Thoracic aorta (tissue), 2 donors: ENCODE results near the gene GSTA5. TPM values are rescaled to one million over a fixed set of nuclear protein-coding genes. Genes with fewer than 3 reads are reported as not detected.
"Not testable (repeated sequence)": the region's sequence is repeated elsewhere in the genome, so short reads cannot be mapped to it uniquely, and the experiment has no call there.

Source experiments
- ATAC-seq: fragments of 150-250 bp; one replicate; pipeline ENCODE4 v1.8.0; 2017; ENCODE audit warnings: low read depth; ENCODE audit not compliant: insufficient number of reproducible peaks, low FRiP score
- DNase-seq: peaks from one replicate; pipeline ENCODE4 v3.0.0-alpha.2; 2020; ENCODE audit warnings: low spot score
- H3K27ac ChIP-seq, 2 donors: fragments of 200-600 bp; sonication (generic); 1 replicate in 1 of 2; 2 replicates in 1 of 2; pipeline ENCODE4 v1.5.1; 2016; ENCODE audit warnings: mild to moderate bottlenecking in 2 of 2, moderate library complexity in 2 of 2
- H3K27me3 ChIP-seq: fragments of 200-600 bp; sonication (generic); replicated peaks from 2 replicates; pipeline ENCODE4 v1.6.0; 2016; ENCODE audit warnings: mild to moderate bottlenecking; ENCODE audit not compliant: insufficient read depth
- H3K36me3 ChIP-seq: fragments of 200-600 bp; sonication (generic); one replicate; pipeline ENCODE4 v1.5.1; 2016
- H3K4me1 ChIP-seq, 2 donors: fragments of 200-600 bp; sonication (generic); 1 replicate in 1 of 2; 2 replicates in 1 of 2; pipeline versions ENCODE4 v1.5.1 to v1.6.0; 2016; ENCODE audit warnings: low read depth in 2 of 2, mild to moderate bottlenecking in 1 of 2; ENCODE audit not compliant: control insufficient read depth in 1 of 2
- H3K4me3 ChIP-seq: fragments of 200-600 bp; sonication (generic); 2 replicates; pipeline ENCODE4 v1.5.1; 2016; ENCODE audit warnings: mild to moderate bottlenecking
- H3K9me3 ChIP-seq: fragments of 200-600 bp; sonication (generic); 2 replicates; pipeline ENCODE4 v1.5.1; 2016
- CTCF ChIP-seq: fragments of 200-600 bp; sonication (generic); IDR thresholded peaks from one replicate; pipeline ENCODE4 v1.5.1; 2019; ENCODE audit warnings: antibody characterized with exemption
- total RNA-seq, 2 donors: library from RNA; depleted of rRNA; stranded (reverse); fragments of >200 nt; gene quantifications; one replicate each; pipeline versions ENCODE4 v1.1.0 to v1.2.3, GENCODE V29; 2016

Gene GSTA5
- total RNA-seq, 2 donors from 2014 or later, result not detected

GRCh38 chr6:52868240-52868639, 27.6 kb upstream of the GSTA5 start:
- no peaks in the 10 kb centered on the region for H3K9me3 ChIP-seq
- DNase-seq, result no peak
- H3K4me1 ChIP-seq, result no peaks in the 10 kb centered on the region
- no peaks in the 10 kb centered on the region for H3K36me3 ChIP-seq
- no peak for TF ChIP-seq CTCF
- H3K4me3 ChIP-seq, result no peak overlapping the region
- no peak overlapping the region for H3K27ac ChIP-seq
- H3K27me3 ChIP-seq, result no peaks in the 10 kb centered on the region
- ATAC-seq, result no peak

GRCh38 chr6:52861151-52861550, 20.5 kb upstream of the GSTA5 start:
- ATAC-seq, DNase-seq, H3K9me3 ChIP-seq, H3K4me1 ChIP-seq, H3K4me3 ChIP-seq, H3K27ac ChIP-seq, H3K36me3 ChIP-seq, H3K27me3 ChIP-seq: not testable (repeated sequence)

GRCh38 chr6:52858416-52858815, 17.8 kb upstream of the GSTA5 start:
- no peaks in the 10 kb centered on the region for H3K9me3 ChIP-seq
- no peak for TF ChIP-seq CTCF
- ATAC-seq (no peak), DNase-seq (no peak)
- H3K36me3 ChIP-seq, result no peaks in the 10 kb centered on the region
- H3K4me3 ChIP-seq, result no peak overlapping the region
- H3K4me1 ChIP-seq, result no peaks in the 10 kb centered on the region
- no peaks in the 10 kb centered on the region for H3K27me3 ChIP-seq
- no peak overlapping the region for H3K27ac ChIP-seq

DNA sequence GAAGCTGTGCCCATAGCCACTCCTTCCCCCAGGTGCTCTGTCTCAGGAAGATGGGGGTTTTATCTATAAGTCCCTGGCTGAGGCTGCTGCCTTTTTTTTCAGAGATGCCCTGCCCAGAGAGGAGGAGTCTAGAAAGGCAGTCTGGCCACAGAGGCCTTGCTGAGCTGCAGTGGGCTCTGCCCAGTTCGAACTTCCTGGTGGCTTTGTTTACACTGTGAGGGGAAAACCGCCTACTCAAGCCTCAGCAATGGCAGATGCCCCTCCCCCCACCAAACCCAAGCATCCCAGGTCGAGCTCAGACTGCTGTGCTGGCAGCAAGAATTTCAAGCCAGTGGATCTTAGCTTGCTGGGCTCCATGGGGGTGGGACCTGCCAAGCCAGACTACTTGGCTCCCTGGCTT, 15.5 kb upstream of the GSTA5 start:
- ATAC-seq, H3K4me3 ChIP-seq, H3K27ac ChIP-seq, DNase-seq, H3K9me3 ChIP-seq, H3K4me1 ChIP-seq, H3K27me3 ChIP-seq, H3K36me3 ChIP-seq: not testable (repeated sequence)

DNA sequence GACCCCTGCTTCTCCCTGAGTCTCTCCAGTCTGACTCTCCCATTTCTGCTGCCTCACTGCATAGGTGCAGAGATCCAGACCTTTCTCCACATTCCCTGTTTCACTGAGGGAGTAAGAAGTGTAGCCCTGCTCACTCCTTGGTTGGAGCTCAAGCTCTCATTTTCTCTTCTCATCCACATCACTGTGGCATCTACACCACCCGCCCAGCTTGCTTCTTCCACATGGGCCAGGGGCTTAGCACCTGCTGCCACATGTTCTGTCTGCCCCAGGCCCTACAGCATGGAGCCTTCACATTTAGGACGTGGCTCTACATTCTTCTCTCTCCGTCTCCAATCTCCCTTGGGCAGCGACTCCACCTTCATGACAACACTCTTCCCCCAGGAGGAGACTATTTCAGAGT, 8.5 kb upstream of the GSTA5 start:
- TF ChIP-seq CTCF, result no peak
- DNase-seq (no peak), ATAC-seq (no peak)
- H3K27ac ChIP-seq, result no peak overlapping the region
- H3K4me1 ChIP-seq, result no peaks in the 10 kb centered on the region
- no peak overlapping the region for H3K4me3 ChIP-seq
- H3K36me3 ChIP-seq, result no peaks in the 10 kb centered on the region
- H3K9me3 ChIP-seq, result no peaks in the 10 kb centered on the region
- no peaks in the 10 kb centered on the region for H3K27me3 ChIP-seq

- no peak overlapping the region for H3K27ac ChIP-seq
- H3K4me3 ChIP-seq, result no peak overlapping the region
- H3K27me3 ChIP-seq, result no peaks in the 10 kb centered on the region
- ATAC-seq (no peak), DNase-seq (no peak)
- no peaks in the 10 kb centered on the region for H3K4me1 ChIP-seq
- no peaks in the 10 kb centered on the region for H3K9me3 ChIP-seq
- TF ChIP-seq CTCF, result no peak
- no peaks in the 10 kb centered on the region for H3K36me3 ChIP-seq
These were observed 5.4 kb upstream of the GSTA5 start for GRCh38 chr6:52846002-52846401.
